K562 (cell line): ENCODE data around the gene PKD2. TPM values are rescaled to one million over a fixed set of nuclear protein-coding genes. Genes with fewer than 3 reads are reported as not detected.

ENCODE experiments used
- CBX3 ChIP-seq, 2 experiments: IDR thresholded peaks; 1 replicate in 1 of 2; 2 replicates in 1 of 2; pipeline ENCODE4 v1.6.1; 2012; ENCODE audit warnings: inconsistent platforms in 2 of 2, low read length in 2 of 2, borderline replicate concordance in 1 of 2, control low read depth in 1 of 2
- polyA plus RNA-seq, 8 experiments: library from polyadenylated mRNA; depleted of rRNA in 4 of 8; stranded (reverse) in 5 of 8; unstranded in 3 of 8; fragments of >200 nt; fragmentation: Nextera tagmentation in 2 of 8; fragmentation: Illumina TruSeq in 1 of 8; extraction: Ambion mirVana in 2 of 8; extraction: Trizol in 1 of 8; gene quantifications; 2 replicates each; pipeline versions ENCODE4 v1.2.1 to v1.2.3, GENCODE V29; 2011 to 2014; ENCODE audit warnings: inconsistent platforms in 1 of 8, missing spikeins in 1 of 8
- total RNA-seq, 7 experiments: library from RNA; depleted of rRNA in 6 of 7; stranded (reverse); fragments of >200 nt in 6 of 7; fragmentation: Illumina TruSeq in 2 of 7; extraction: Trizol in 2 of 7; gene quantifications; 2 replicates each; pipeline versions ENCODE4 v1.2.1 to v1.2.3, GENCODE V29; 2011 to 2021; ENCODE audit warnings: low replicate concordance in 1 of 7
- TF ChIP-seq, protein P1 (sequence below), 2 experiments: fragments of 450-650 bp; formaldehyde crosslinking in 1 of 2; IDR thresholded peaks; 2 replicates each; pipeline versions ENCODE4 v1.4.0 to v1.6.1; 2014 to 2020; ENCODE audit warnings: mild to moderate bottlenecking in 2 of 2, borderline replicate concordance in 1 of 2, low read depth in 1 of 2

PKD2 gene
- total and polyA plus RNA-seq, 9 of the 15 experiments (the other 6 are each of a cell fraction or from before 2014, with no cell fraction given): 0.11 to 1.2 (median 0.47) TPM

DNA sequence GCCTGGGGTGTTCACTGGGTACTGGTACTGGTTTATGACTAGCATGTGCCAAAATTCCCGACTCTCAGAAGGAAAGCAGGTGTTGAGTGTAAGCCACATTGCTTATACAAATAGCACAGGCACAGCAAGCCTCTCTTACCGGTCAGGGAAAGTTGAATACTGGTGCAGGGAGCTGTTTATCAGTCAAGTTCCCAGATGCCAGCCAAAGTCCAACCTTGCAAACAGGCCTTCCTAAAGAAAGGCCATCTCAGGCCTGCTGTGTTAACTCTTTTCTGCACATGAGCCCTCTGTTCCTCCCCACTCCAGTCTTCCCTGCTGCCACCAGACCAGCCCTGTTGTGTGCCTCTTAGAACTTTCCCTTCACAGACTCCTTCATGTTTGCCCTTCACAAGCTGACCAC, 34.2 kb downstream of the PKD2 start (continued):
- TF ChIP-seq, protein P1, sequence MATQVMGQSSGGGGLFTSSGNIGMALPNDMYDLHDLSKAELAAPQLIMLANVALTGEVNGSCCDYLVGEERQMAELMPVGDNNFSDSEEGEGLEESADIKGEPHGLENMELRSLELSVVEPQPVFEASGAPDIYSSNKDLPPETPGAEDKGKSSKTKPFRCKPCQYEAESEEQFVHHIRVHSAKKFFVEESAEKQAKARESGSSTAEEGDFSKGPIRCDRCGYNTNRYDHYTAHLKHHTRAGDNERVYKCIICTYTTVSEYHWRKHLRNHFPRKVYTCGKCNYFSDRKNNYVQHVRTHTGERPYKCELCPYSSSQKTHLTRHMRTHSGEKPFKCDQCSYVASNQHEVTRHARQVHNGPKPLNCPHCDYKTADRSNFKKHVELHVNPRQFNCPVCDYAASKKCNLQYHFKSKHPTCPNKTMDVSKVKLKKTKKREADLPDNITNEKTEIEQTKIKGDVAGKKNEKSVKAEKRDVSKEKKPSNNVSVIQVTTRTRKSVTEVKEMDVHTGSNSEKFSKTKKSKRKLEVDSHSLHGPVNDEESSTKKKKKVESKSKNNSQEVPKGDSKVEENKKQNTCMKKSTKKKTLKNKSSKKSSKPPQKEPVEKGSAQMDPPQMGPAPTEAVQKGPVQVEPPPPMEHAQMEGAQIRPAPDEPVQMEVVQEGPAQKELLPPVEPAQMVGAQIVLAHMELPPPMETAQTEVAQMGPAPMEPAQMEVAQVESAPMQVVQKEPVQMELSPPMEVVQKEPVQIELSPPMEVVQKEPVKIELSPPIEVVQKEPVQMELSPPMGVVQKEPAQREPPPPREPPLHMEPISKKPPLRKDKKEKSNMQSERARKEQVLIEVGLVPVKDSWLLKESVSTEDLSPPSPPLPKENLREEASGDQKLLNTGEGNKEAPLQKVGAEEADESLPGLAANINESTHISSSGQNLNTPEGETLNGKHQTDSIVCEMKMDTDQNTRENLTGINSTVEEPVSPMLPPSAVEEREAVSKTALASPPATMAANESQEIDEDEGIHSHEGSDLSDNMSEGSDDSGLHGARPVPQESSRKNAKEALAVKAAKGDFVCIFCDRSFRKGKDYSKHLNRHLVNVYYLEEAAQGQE (IDR thresholded peaks at IDR 0.05; ENCODE audit: borderline replicate concordance): no peak
- TF ChIP-seq, protein P1 (CRISPR knock-in tag; IDR thresholded peaks at IDR 0.05; ENCODE audit: low read depth): no peak
- TF ChIP-seq CBX3 (IDR thresholded peaks at IDR 0.05; ENCODE audit: borderline replicate concordance in 1 of 2, low read length in 2 of 2): no peak
- TF ChIP-seq, all 486 proteins: peak for 0
